Activated CD4-positive, alpha-beta memory T cell treated with anti-CD3 and anti-CD28 coated beads for 36 hours (primary cell): ENCODE data around the gene ATP1A1. TPM values are rescaled to one million over a fixed set of nuclear protein-coding genes. Genes with fewer than 3 reads are reported as not detected.
A peak's percentile ranks its signal among the peaks of the same experiment; 100 is the strongest.

Experiments used
- CTCF ChIA-PET: fragments of 350-600 bp; sonication (Branson Sonifier 250); formaldehyde crosslinking; loops from one replicate; lab custom pipeline; 2021; ENCODE audit warnings: antibody characterized with exemption, inconsistent platforms; lab: Charles Lee
- POLR2A ChIA-PET: fragments of 350-600 bp; sonication (Branson Sonifier 250); formaldehyde crosslinking; loops from one replicate; lab custom pipeline; 2021; ENCODE audit warnings: antibody characterized with exemption; lab: Charles Lee
- DNase-seq: peaks from one replicate; pipeline ENCODE4 v3.0.0-alpha.2; 2020
- H3K27ac Mint-ChIP-seq: one replicate; pipeline ENCODE4 v1.8.0; 2021; ENCODE audit warnings: mixed read lengths
- H3K27me3 Mint-ChIP-seq: one replicate; pipeline ENCODE4 v1.8.0; 2021; ENCODE audit warnings: mixed read lengths
- H3K36me3 Mint-ChIP-seq: one replicate; pipeline ENCODE4 v1.8.0; 2021; ENCODE audit warnings: mixed read lengths
- H3K4me1 Mint-ChIP-seq: one replicate; pipeline ENCODE4 v1.8.0; 2021; ENCODE audit warnings: low read depth, mixed read lengths
- H3K4me3 Mint-ChIP-seq: one replicate; pipeline ENCODE4 v1.8.0; 2021; ENCODE audit warnings: mild to moderate bottlenecking, mixed read lengths
- H3K9me3 Mint-ChIP-seq: one replicate; pipeline ENCODE4 v1.8.0; 2021; ENCODE audit warnings: mixed read lengths
- intact Hi-C: fragments of 100-400 bp; cut with micrococcal nuclease; formaldehyde crosslinking; loops from one replicate; pipeline ENCODE4 v1.15.1; 2023
- total RNA-seq, 2 experiments: library from RNA; stranded (reverse); gene quantifications; one replicate each; pipeline ENCODE4 v1.2.3, GENCODE V29; 2021

ATP1A1 gene
- total RNA-seq, 2 experiments from 2014 or later = 253 to 258 TPM

GRCh38 chr1:116394270-116394669 is 21.2 kb downstream of the ATP1A1 start:
- intact Hi-C loops = no loop called here
- ChIA-PET POLR2A (no interaction called here), CTCF (interaction anchor here (1.0 kb wide), 1 partner anchor 91 kb away, joined by 4 read pairs; no protein-coding TSS in a partner anchor)
- H3K4me3 Mint-ChIP-seq = no peak overlapping the region
- peak overlapping the region; percentile 5 for H3K27ac Mint-ChIP-seq
- H3K36me3 Mint-ChIP-seq = peaks cover 82% of the 10 kb centered on the region
- peaks cover 31% of the 10 kb centered on the region for H3K4me1 Mint-ChIP-seq
- no peak for DNase-seq
- no peaks in the 10 kb centered on the region for H3K9me3 Mint-ChIP-seq
- no peaks in the 10 kb centered on the region for H3K27me3 Mint-ChIP-seq

DNA sequence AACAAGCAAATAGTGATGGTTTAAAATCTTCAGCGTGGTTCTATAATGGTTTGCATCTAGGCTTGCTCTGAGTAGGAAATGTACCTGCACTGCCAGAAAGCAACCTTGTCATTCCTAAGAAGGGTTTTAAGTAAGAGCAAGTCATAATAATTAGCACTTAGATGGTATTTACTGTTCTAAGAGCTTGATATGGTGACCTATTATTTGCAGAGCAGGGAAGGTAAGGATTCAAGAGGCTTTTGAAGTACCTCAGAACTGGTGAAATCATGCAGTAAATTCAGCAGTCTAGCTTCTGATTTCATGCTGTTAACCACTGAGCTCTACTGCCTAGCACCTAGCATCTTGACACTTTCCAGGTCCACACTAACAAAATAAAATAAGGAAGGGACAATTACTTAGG is 23.7 kb downstream of the ATP1A1 start:
- CTCF ChIA-PET = interaction anchor here (0.6 to 1.3 kb wide), 3 partner anchors 48 to 1414 kb away, joined by 3 to 4 read pairs (median 3); no protein-coding TSS in a partner anchor
- no peaks in the 10 kb centered on the region for H3K9me3 Mint-ChIP-seq
- no peak for DNase-seq
- no peak overlapping the region for H3K4me3 Mint-ChIP-seq
- H3K27ac Mint-ChIP-seq = no peak overlapping the region
- intact Hi-C loops = no loop called here
- POLR2A ChIA-PET = no interaction called here
- peaks cover 85% of the 10 kb centered on the region for H3K36me3 Mint-ChIP-seq
- peaks cover 15% of the 10 kb centered on the region for H3K4me1 Mint-ChIP-seq
- H3K27me3 Mint-ChIP-seq = no peaks in the 10 kb centered on the region

DNA sequence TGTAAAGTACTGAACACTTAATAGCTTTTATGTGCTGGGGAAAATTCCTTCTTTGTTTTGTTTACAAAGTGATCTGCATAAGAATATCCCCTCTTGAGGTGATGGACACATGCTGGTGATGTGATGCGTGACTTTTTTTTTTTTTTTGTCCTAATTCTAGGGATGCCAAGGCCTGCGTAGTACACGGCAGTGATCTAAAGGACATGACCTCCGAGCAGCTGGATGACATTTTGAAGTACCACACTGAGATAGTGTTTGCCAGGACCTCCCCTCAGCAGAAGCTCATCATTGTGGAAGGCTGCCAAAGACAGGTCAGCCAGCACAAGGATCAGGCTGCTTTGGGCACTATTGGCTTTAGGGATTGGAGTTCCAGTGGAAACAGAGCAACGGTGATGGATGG is 24.7 kb downstream of the ATP1A1 start:
- Mint-ChIP-seq H3K4me1 (peaks cover 13% of the 10 kb centered on the region), H3K9me3 (no peaks in the 10 kb centered on the region), H3K4me3 (no peak overlapping the region), H3K36me3 (peaks cover 88% of the 10 kb centered on the region), H3K27ac (no peak overlapping the region), H3K27me3 (no peaks in the 10 kb centered on the region)
- POLR2A ChIA-PET = no interaction called here
- intact Hi-C loops = no loop called here
- CTCF ChIA-PET = interaction anchor here (1.7 kb wide), 1 partner anchor 87 kb away, joined by 5 read pairs; no protein-coding TSS in a partner anchor
- DNase-seq = no peak

GRCh38 chr1:116400780-116401179 is 27.7 kb downstream of the ATP1A1 start:
- CTCF ChIA-PET = interaction anchor here (1.1 to 1.5 kb wide), 2 partner anchors 84 to 262 kb away, joined by 4 read pairs; no protein-coding TSS in a partner anchor
- POLR2A ChIA-PET = interaction anchor here (1.0 kb wide), 1 partner anchor 18 kb away, joined by 3 read pairs; no protein-coding TSS in a partner anchor

GRCh38 chr1:116401646-116402176 is 28.7 kb downstream of the ATP1A1 start:
- CTCF ChIA-PET = interaction anchor here (1.1 to 2.0 kb wide), 3 partner anchors 83 to 263 kb away, joined by 4 read pairs; no protein-coding TSS in a partner anchor
- Mint-ChIP-seq H3K4me3 (no peak overlapping the region), H3K27me3 (no peaks in the 10 kb centered on the region), H3K36me3 (peaks cover 90% of the 10 kb centered on the region), H3K4me1 (peaks cover 10% of the 10 kb centered on the region), H3K27ac (peak overlapping the region; percentile 80), H3K9me3 (no peaks in the 10 kb centered on the region)
- POLR2A ChIA-PET = interaction anchor here (1.0 kb wide), 1 partner anchor 17 kb away, joined by 3 read pairs; no protein-coding TSS in a partner anchor
- no peak for DNase-seq
- intact Hi-C loops = no loop called here

More at GRCh38 chr1:116400780-116401179, 27.7 kb downstream of the ATP1A1 start:
- no peak overlapping the region for H3K4me3 Mint-ChIP-seq
- no peaks in the 10 kb centered on the region for H3K9me3 Mint-ChIP-seq
- intact Hi-C loops = no loop called here
- H3K4me1 Mint-ChIP-seq = peaks cover 10% of the 10 kb centered on the region
- peaks cover 91% of the 10 kb centered on the region for H3K36me3 Mint-ChIP-seq
- no peak overlapping the region for H3K27ac Mint-ChIP-seq
- H3K27me3 Mint-ChIP-seq = no peaks in the 10 kb centered on the region
- no peak for DNase-seq

DNA sequence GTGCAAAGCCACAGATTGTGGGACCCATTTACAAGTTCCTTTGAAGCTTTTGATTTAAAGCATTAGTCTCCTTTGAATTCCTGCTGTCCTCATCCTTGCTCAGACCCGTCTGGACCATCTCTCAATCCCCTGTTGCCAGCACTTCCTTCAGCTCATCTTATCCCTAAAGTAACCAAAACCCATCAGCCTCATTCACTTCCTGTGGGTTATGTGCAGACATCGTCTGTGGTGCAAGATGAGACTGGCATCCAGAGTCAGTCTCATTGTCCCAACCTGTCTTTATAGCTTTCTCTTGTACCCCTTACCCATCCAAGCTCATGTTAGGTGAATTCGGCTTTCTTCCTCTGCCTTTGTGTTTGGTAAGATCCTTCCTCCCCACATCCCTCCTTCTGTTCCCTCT is 29.3 kb downstream of the ATP1A1 start:
- Mint-ChIP-seq H3K4me3 (no peak overlapping the region), H3K36me3 (peaks cover 88% of the 10 kb centered on the region), H3K27ac (peak overlapping the region; percentile 80), H3K9me3 (no peaks in the 10 kb centered on the region), H3K4me1 (peaks cover 10% of the 10 kb centered on the region), H3K27me3 (no peaks in the 10 kb centered on the region)
- DNase-seq = no peak
- POLR2A ChIA-PET = no interaction called here
- intact Hi-C loops = no loop called here
- CTCF ChIA-PET = interaction anchor here (0.9 to 2.0 kb wide), 2 partner anchors 83 to 263 kb away, joined by 3 to 4 read pairs; no protein-coding TSS in a partner anchor

GRCh38 chr1:116403496-116404136 is 30.6 kb downstream of the ATP1A1 start:
- Mint-ChIP-seq H3K4me3 (no peak overlapping the region), H3K36me3 (peaks cover 80% of the 10 kb centered on the region), H3K27ac (peak overlapping the region; percentile 14), H3K9me3 (no peaks in the 10 kb centered on the region), H3K4me1 (peaks cover 14% of the 10 kb centered on the region), H3K27me3 (no peaks in the 10 kb centered on the region)
- DNase-seq = no peak
- intact Hi-C loops = no loop called here
- ChIA-PET POLR2A (interaction anchor here (0.6 kb wide), 2 partner anchors 17 to 61 kb away, joined by 3 to 5 read pairs; no protein-coding TSS in a partner anchor), CTCF (interaction anchor here (2.0 kb wide), 1 partner anchor 264 kb away, joined by 4 read pairs; no protein-coding TSS in a partner anchor)

DNA sequence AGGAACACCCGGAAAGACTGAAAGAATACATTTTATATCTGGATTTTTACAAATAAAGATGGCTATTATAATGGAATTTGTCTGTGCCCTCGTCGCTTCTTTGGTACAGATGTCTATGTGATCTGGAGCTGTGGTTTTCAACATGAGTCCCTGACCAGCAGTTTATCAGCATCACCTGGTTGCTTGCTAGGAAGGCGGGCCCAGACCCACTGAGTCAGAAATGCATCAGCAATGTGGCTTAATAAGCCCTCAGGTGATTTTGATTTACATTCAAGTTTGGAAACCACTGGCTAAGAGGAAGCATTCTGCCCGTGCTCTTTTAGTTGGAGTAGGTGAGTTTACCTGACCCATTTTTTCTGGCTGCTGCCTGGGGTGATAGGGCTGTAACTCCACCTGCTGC is 31.7 kb downstream of the ATP1A1 start:
- Mint-ChIP-seq H3K4me1 (peaks cover 14% of the 10 kb centered on the region), H3K36me3 (peaks cover 69% of the 10 kb centered on the region), H3K27me3 (no peaks in the 10 kb centered on the region), H3K4me3 (no peak overlapping the region), H3K27ac (peak overlapping the region; percentile 20), H3K9me3 (no peaks in the 10 kb centered on the region)
- intact Hi-C loops = no loop called here
- ChIA-PET CTCF (no interaction called here), POLR2A (no interaction called here)
- no peak for DNase-seq

DNA sequence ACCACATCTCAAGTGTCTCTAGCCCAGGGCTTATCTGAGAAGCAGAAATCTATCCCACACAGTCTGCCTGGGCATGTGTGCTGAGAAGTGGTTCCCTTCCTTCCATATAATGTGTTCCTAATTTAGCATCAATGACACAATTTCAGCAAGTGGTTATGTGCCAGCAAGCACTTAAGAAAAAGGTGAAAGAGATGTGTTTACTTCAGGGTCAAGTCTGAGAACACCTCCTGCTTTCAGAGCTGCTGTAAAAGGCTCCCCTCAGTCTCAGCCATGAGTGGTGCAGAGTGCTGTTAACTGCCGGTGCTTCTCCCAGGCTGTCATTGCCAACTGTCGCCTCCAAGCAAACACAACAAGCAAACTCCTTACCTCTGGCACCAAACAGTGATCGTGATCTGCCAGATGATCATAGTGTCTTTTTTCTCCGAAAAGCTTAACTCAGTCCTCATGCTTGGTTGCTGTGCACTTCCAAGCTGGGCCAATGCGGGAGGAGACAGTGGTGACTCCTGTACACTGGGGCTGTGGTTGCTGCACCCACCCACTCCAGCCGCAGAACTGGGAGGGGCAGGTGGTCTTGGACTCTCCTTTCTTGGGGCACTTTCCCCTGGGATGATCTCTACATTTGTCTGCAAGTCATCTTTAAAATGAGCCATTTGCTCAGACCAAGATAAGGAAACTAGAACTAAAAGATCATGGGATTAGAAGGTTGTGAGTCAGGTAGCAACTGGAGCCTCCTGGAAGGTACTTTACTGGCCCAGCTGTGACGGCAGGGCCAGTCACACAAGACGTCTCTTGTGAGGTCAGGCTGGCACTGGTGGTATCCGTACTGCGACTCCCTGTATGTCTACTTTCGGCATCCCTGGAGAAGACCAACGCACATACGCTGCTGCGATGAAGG is 32.4 kb downstream of the ATP1A1 start:
- intact Hi-C loops = no loop called here
- ChIA-PET CTCF (interaction anchor here (1.7 kb wide), 1 partner anchor 23 kb away, joined by 5 read pairs; no protein-coding TSS in a partner anchor), POLR2A (interaction anchor here (1.5 kb wide), 1 partner anchor 12 kb away, joined by 3 read pairs; no protein-coding TSS in a partner anchor)
- H3K9me3 Mint-ChIP-seq = no peaks in the 10 kb centered on the region
- H3K4me1 Mint-ChIP-seq = peaks cover 14% of the 10 kb centered on the region
- peaks cover 62% of the 10 kb centered on the region for H3K36me3 Mint-ChIP-seq
- H3K27ac Mint-ChIP-seq = peak overlapping the region; percentile 55
- H3K4me3 Mint-ChIP-seq = no peak overlapping the region
- no peaks in the 10 kb centered on the region for H3K27me3 Mint-ChIP-seq
- no peak for DNase-seq

DNA sequence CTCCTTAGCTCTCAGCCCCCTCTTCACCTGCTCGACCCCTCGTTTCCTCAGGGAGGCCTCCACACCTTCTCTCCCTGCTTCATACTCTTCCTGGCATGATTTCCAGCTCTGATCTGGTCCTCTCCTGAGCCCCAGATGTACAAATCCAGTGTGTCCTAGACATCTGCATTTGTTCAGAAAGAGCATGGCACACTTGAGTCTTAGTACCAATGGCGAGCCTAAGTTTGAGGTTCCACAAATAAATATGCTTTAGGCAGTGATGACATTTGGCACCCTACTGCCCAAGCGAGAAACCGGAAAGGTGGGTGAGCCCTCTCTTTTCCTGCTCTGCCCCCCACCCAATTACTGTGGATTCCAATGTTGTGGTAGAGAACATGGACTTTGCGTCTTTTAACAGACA is 34.0 kb downstream of the ATP1A1 start:
- H3K9me3 Mint-ChIP-seq = no peaks in the 10 kb centered on the region
- DNase-seq = no peak
- ChIA-PET CTCF (interaction anchor here (1.7 kb wide), 1 partner anchor 25 kb away, joined by 5 read pairs; no protein-coding TSS in a partner anchor), POLR2A (interaction anchor here (1.2 kb wide), 1 partner anchor 32 kb away, joined by 3 read pairs; no protein-coding TSS in a partner anchor)
- no peak overlapping the region for H3K4me3 Mint-ChIP-seq
- H3K4me1 Mint-ChIP-seq = peaks cover 12% of the 10 kb centered on the region
- H3K36me3 Mint-ChIP-seq = peaks cover 48% of the 10 kb centered on the region
- no peaks in the 10 kb centered on the region for H3K27me3 Mint-ChIP-seq
- intact Hi-C loops = no loop called here
- H3K27ac Mint-ChIP-seq = no peak overlapping the region

GRCh38 chr1:116408193-116408592 is 35.1 kb downstream of the ATP1A1 start:
- ChIA-PET POLR2A (no interaction called here), CTCF (interaction anchor here (0.7 kb wide), 1 partner anchor 48 kb away, joined by 3 read pairs; no protein-coding TSS in a partner anchor)
- no peak for DNase-seq
- Mint-ChIP-seq H3K9me3 (no peaks in the 10 kb centered on the region), H3K36me3 (peaks cover 37% of the 10 kb centered on the region), H3K27me3 (no peaks in the 10 kb centered on the region), H3K4me3 (no peak overlapping the region), H3K4me1 (peaks cover 6% of the 10 kb centered on the region), H3K27ac (no peak overlapping the region)
- intact Hi-C loops = no loop called here
